GM12875 (cell line): ENCODE results near the gene COL5A3.
"Not testable (repeated sequence)": the region's sequence is repeated elsewhere in the genome, so short reads cannot be mapped to it uniquely, and the experiment has no call there.

Source experiments
- H3K4me3 ChIP-seq: one replicate; pipeline ENCODE4 v1.5.1; 2011; ENCODE audit warnings: low read depth, low read length, control low read depth
- CTCF ChIP-seq: IDR thresholded peaks from 2 replicates; pipeline ENCODE4 v1.5.1; 2011; ENCODE audit warnings: low read depth, mild to moderate bottlenecking, control low read depth, inconsistent platforms, low read length, moderate library complexity, borderline replicate concordance; ENCODE audit not compliant: insufficient read depth

Gene COL5A3

GRCh38 chr19:10037367-10037766, 27.1 kb upstream of the COL5A3 start:
- TF ChIP-seq CTCF = no peak
- H3K4me3 ChIP-seq = no peak overlapping the region

GRCh38 chr19:10036601-10037071, 26.3 kb upstream of the COL5A3 start:
- H3K4me3 ChIP-seq = no peak overlapping the region
- no peak for TF ChIP-seq CTCF

- H3K4me3 ChIP-seq = no peak overlapping the region
- TF ChIP-seq CTCF = no peak
Measured at GRCh38 chr19:10033614-10034013, 23.3 kb upstream of the COL5A3 start.

- no peak overlapping the region for H3K4me3 ChIP-seq
- TF ChIP-seq CTCF = peak; percentile 97
Measured at GRCh38 chr19:10027158-10027997, 17.1 kb upstream of the COL5A3 start.

- no peak overlapping the region for H3K4me3 ChIP-seq
- no peak for TF ChIP-seq CTCF
Measured at GRCh38 chr19:10026744-10027143, 16.4 kb upstream of the COL5A3 start.

GRCh38 chr19:10023096-10023495, 12.8 kb upstream of the COL5A3 start:
- H3K4me3 ChIP-seq = not testable (repeated sequence)

GRCh38 chr19:10021863-10022262, 11.6 kb upstream of the COL5A3 start:
- TF ChIP-seq CTCF = no peak

More at GRCh38 chr19:10021863-10022262, 11.6 kb upstream of the COL5A3 start:
- no peak overlapping the region for H3K4me3 ChIP-seq
